Esophagus squamous epithelium (tissue), 4 donors: ENCODE data around the gene BLMH.

Experiments used
- CTCF ChIP-seq, 6 experiments: fragments of 450-650 bp in 4 of 6; fragments of 200-600 bp in 2 of 6; sonication (generic) in 2 of 6; IDR thresholded peaks; one replicate each; pipeline ENCODE4 v1.5.1; 2016 to 2019; ENCODE audit warnings: antibody characterized with exemption in 6 of 6, mild to moderate bottlenecking in 4 of 6, moderate library complexity in 4 of 6
- POLR2A ChIP-seq, 4 donors: fragments of 450-650 bp; IDR thresholded peaks; one replicate each; pipeline ENCODE4 v1.6.1; 2017; ENCODE audit warnings: antibody characterized with exemption in 4 of 4, mild to moderate bottlenecking in 4 of 4, moderate library complexity in 3 of 4

- TF ChIP-seq CTCF (IDR thresholded peaks at IDR 0.05): no peak
- no peak for TF ChIP-seq POLR2A (IDR thresholded peaks at IDR 0.05)
Measured at GRCh38 chr17:30211371-30211770, 80.4 kb downstream of the BLMH start.
